ENCODE data around the gene RBM4B.

The RBM4B gene

GRCh38 chr11:66625752-66626149 lies 51.9 kb downstream of the RBM4B start:
- TF ChIP-seq, protein P1, sequence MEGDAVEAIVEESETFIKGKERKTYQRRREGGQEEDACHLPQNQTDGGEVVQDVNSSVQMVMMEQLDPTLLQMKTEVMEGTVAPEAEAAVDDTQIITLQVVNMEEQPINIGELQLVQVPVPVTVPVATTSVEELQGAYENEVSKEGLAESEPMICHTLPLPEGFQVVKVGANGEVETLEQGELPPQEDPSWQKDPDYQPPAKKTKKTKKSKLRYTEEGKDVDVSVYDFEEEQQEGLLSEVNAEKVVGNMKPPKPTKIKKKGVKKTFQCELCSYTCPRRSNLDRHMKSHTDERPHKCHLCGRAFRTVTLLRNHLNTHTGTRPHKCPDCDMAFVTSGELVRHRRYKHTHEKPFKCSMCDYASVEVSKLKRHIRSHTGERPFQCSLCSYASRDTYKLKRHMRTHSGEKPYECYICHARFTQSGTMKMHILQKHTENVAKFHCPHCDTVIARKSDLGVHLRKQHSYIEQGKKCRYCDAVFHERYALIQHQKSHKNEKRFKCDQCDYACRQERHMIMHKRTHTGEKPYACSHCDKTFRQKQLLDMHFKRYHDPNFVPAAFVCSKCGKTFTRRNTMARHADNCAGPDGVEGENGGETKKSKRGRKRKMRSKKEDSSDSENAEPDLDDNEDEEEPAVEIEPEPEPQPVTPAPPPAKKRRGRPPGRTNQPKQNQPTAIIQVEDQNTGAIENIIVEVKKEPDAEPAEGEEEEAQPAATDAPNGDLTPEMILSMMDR (IDR thresholded peaks at IDR 0.05; ENCODE audit: insufficient read depth, low read length): no peak
- TF ChIP-seq GABPA (IDR thresholded peaks at IDR 0.05; ENCODE audit: low read depth): no peak
- no peak for TF ChIP-seq SPI1 (IDR thresholded peaks at IDR 0.05; ENCODE audit: borderline replicate concordance, low read depth)
- no peak for TF ChIP-seq POLR2AphosphoS5 (IDR thresholded peaks at IDR 0.05; ENCODE audit: low read depth)
- no peak for TF ChIP-seq REST (IDR thresholded peaks at IDR 0.05; ENCODE audit: insufficient replicate concordance, low read depth)
- no peak overlapping the region for H3K27ac ChIP-seq (replicated peaks)
- H3K4me3 ChIP-seq (replicated peaks; ENCODE audit: insufficient read depth, low read length): no peak overlapping the region
- no peak for DNase-seq (ENCODE audit: low read depth in 1 of 2, low spot score in 1 of 2)
- no peaks in the 10 kb centered on the region for H3K27me3 ChIP-seq (ENCODE audit: insufficient read depth, poor library complexity, severe bottlenecking)

DNA sequence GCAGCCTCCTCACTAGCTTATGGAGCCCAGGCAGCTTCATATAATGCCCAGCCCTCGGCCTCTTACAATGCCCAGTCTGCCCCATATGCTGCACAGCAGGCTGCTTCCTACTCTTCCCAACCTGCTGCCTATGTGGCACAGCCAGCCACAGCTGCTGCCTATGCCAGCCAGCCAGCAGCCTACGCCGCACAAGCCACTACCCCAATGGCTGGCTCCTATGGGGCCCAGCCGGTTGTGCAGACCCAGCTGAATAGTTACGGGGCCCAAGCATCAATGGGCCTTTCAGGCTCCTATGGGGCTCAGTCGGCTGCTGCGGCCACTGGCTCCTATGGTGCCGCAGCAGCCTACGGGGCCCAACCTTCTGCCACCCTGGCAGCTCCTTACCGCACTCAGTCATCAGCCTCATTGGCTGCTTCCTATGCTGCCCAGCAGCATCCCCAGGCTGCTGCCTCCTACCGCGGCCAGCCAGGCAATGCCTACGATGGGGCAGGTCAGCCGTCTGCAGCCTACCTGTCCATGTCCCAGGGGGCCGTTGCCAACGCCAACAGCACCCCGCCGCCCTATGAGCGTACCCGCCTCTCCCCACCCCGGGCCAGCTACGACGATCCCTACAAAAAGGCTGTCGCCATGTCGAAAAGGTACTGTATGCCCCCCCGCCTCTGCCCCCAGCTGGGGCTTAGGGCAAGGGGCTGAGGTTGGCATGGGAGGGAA lies 52.5 kb downstream of the RBM4B start:
- H3K27me3 ChIP-seq (ENCODE audit: insufficient read depth, poor library complexity, severe bottlenecking): no peaks in the 10 kb centered on the region
- no peak overlapping the region for H3K4me3 ChIP-seq (replicated peaks; ENCODE audit: insufficient read depth, low read length)
- H3K27ac ChIP-seq (replicated peaks): no peak overlapping the region
- TF ChIP-seq, protein P1 (IDR thresholded peaks at IDR 0.05; ENCODE audit: insufficient read depth, low read length): no peak
- no peak for DNase-seq (ENCODE audit: low read depth in 1 of 2, low spot score in 1 of 2)

- Histone ChIP-seq H3K4me3 (replicated peaks; ENCODE audit: insufficient read depth, low read length) (no peak overlapping the region), H3K27me3 (ENCODE audit: insufficient read depth, poor library complexity, severe bottlenecking) (no peaks in the 10 kb centered on the region), H3K27ac (replicated peaks) (no peak overlapping the region)
- TF ChIP-seq POLR2AphosphoS5 (IDR thresholded peaks at IDR 0.05; ENCODE audit: low read depth) (no peak), GABPA (IDR thresholded peaks at IDR 0.05; ENCODE audit: low read depth) (no peak), REST (IDR thresholded peaks at IDR 0.05; ENCODE audit: insufficient replicate concordance, low read depth) (no peak), SPI1 (IDR thresholded peaks at IDR 0.05; ENCODE audit: borderline replicate concordance, low read depth) (no peak)
- TF ChIP-seq, protein P1 (IDR thresholded peaks at IDR 0.05; ENCODE audit: insufficient read depth, low read length): no peak
- no peak for DNase-seq (ENCODE audit: low read depth in 1 of 2, low spot score in 1 of 2)
Observed at GRCh38 chr11:66624450-66624849, 53.2 kb downstream of the RBM4B start.

DNA sequence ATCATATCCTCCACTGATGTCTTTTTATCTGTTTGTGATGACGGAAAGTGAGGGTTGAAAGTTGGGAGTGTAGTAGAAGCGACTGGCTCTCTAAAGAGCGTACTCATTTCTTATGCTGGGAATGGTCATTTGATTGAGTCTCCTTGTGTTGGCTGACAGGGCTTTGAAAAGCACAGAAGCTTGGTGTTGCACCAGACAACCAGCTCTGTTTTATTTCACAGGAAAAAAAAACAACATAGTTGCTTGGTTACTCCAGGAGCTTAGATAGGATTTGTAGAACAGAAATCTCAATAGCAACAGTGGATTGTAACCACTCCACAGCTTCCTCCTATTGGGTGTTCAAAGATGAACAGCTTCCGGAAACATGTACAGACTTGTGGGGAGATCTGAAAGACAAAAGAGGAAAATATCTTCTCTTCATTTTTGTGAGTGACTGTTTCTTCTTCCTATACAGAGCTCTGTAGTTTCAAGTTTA lies 58.6 kb downstream of the RBM4B start:
- Histone ChIP-seq H3K4me3 (replicated peaks; ENCODE audit: insufficient read depth, low read length) (peak overlapping the region; percentile 52), H3K27ac (replicated peaks) (peak overlapping the region; percentile 98), H3K27me3 (ENCODE audit: insufficient read depth, poor library complexity, severe bottlenecking) (no peaks in the 10 kb centered on the region)
- peak in 1 of 2 experiments; percentile 63 for DNase-seq (ENCODE audit: low read depth in 1 of 2, low spot score in 1 of 2)
- no peak for TF ChIP-seq GABPA (IDR thresholded peaks at IDR 0.05; ENCODE audit: low read depth)
- no peak for TF ChIP-seq POLR2AphosphoS5 (IDR thresholded peaks at IDR 0.05; ENCODE audit: low read depth)
- TF ChIP-seq REST (IDR thresholded peaks at IDR 0.05; ENCODE audit: insufficient replicate concordance, low read depth): no peak
- TF ChIP-seq, protein P1 (IDR thresholded peaks at IDR 0.05; ENCODE audit: insufficient read depth, low read length): no peak
- no peak for TF ChIP-seq SPI1 (IDR thresholded peaks at IDR 0.05; ENCODE audit: borderline replicate concordance, low read depth)
